OCI-LY3 (cell line): Measurements from ENCODE around the gene SLC8A1.

Source experiments
- H2AFZ ChIP-seq: fragments of 200-600, 300-600 bp; shearing (Covaris generic); 2 replicates; pipeline ENCODE4 v1.6.0; 2014; ENCODE audit warnings: antibody characterized with exemption, low read depth, low read length
- H3K27ac ChIP-seq: fragments of 200-600, 300-600 bp; sonication (generic); 2 replicates; pipeline ENCODE4 v1.5.1; 2014; ENCODE audit warnings: mild to moderate bottlenecking, low read length, moderate library complexity, mixed read lengths
- H3K27me3 ChIP-seq: fragments of 200-600, 300-600 bp; sonication (generic); 2 replicates; pipeline ENCODE4 v1.6.1; 2014; ENCODE audit warnings: low read depth, low read length, mixed read lengths
- H3K36me3 ChIP-seq: fragments of 200-600, 300-600 bp; sonication (generic); replicated peaks from 2 replicates; pipeline ENCODE3; 2014; ENCODE audit warnings: low read depth, low read length, mixed read lengths
- H3K4me1 ChIP-seq: fragments of 300-600, 200-600 bp; sonication (generic); 2 replicates; pipeline ENCODE4 v1.6.1; 2014; ENCODE audit warnings: low read length, mixed read lengths
- H3K4me2 ChIP-seq: fragments of 200-600, 300-600 bp; sonication (generic); 2 replicates; pipeline ENCODE4 v1.6.1; 2014; ENCODE audit warnings: low read length, mixed read lengths
- H3K4me3 ChIP-seq: fragments of 300-600, 200-600 bp; sonication (generic); 2 replicates; pipeline ENCODE4 v1.5.1; 2014; ENCODE audit warnings: antibody characterized with exemption, mild to moderate bottlenecking, low read length, moderate library complexity
- H3K79me2 ChIP-seq: fragments of 300-600, 200-600 bp; shearing (Covaris generic); 2 replicates; pipeline ENCODE4 v1.6.1; 2014; ENCODE audit warnings: mild to moderate bottlenecking, low read length, mixed read lengths
- H3K9ac ChIP-seq: fragments of 300-600, 200-600 bp; shearing (Covaris generic); 2 replicates; pipeline ENCODE4 v1.6.0; 2014; ENCODE audit warnings: mild to moderate bottlenecking, low read length, moderate library complexity
- H3K9me3 ChIP-seq: fragments of 200-600, 300-600 bp; shearing (Covaris generic); 2 replicates; pipeline ENCODE4 v1.6.1; 2014; ENCODE audit warnings: low read length, mixed read lengths; ENCODE audit not compliant: insufficient read depth
- H4K20me1 ChIP-seq: fragments of 200-600, 300-600 bp; sonication (generic); 2 replicates; pipeline ENCODE4 v1.6.1; 2016; ENCODE audit warnings: low read length, mixed read lengths; ENCODE audit not compliant: insufficient read depth
- EZH2phosphoT487 ChIP-seq: fragments of 200-600 bp; shearing (Covaris generic); IDR thresholded peaks from 2 replicates; pipeline ENCODE4 v1.6.1; 2018; ENCODE audit warnings: antibody characterized with exemption, mixed run types, low read depth
- TF ChIP-seq, protein P1 (sequence below): fragments of 200-600, 300-600 bp; sonication (generic); IDR thresholded peaks from 2 replicates; pipeline ENCODE4 v1.5.1; 2014; ENCODE audit warnings: antibody characterized with exemption, low read length, low read depth

SLC8A1 gene

DNA sequence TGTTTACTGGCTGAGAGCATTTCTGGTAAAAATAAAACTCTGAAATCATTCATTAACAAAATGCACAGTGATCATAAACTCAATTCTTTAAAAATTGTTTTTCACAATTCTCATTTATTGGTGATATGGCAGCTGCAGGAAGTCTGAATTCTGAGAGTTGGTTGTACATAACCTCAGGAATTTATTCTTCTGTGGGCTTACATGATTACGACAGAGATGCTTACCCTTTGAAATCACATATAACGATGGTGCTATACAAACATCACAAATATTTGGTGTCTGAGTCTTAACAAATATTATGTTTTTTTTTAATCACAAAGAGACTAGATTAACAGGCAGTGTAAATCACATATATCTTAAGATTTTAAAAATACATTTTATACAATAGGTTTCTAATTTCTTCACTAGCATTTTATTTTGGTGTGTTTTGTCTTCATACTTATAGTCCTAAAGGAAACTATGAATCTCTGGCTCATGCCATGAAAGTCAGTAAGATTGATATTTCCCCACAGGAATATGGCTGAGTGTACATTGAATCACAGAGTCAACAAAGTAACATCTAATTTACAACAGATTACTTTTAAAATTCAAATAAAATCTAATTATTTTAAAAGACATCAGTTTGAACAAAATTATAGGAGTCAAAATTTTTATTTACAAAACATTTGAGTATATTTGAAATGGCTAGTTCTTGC, 354.1 kb downstream of the SLC8A1 start:
- no peak overlapping the region for H3K4me2 ChIP-seq
- H3K4me3 ChIP-seq = no peak overlapping the region
- H3K79me2 ChIP-seq = no peaks in the 10 kb centered on the region
- no peak overlapping the region for H2AFZ ChIP-seq
- H3K4me1 ChIP-seq = peaks cover 27% of the 10 kb centered on the region
- no peak overlapping the region for H3K9ac ChIP-seq
- no peak overlapping the region for H3K27ac ChIP-seq
- no peaks in the 10 kb centered on the region for H4K20me1 ChIP-seq
- TF ChIP-seq EZH2phosphoT487 = no peak
- TF ChIP-seq, protein P1, sequence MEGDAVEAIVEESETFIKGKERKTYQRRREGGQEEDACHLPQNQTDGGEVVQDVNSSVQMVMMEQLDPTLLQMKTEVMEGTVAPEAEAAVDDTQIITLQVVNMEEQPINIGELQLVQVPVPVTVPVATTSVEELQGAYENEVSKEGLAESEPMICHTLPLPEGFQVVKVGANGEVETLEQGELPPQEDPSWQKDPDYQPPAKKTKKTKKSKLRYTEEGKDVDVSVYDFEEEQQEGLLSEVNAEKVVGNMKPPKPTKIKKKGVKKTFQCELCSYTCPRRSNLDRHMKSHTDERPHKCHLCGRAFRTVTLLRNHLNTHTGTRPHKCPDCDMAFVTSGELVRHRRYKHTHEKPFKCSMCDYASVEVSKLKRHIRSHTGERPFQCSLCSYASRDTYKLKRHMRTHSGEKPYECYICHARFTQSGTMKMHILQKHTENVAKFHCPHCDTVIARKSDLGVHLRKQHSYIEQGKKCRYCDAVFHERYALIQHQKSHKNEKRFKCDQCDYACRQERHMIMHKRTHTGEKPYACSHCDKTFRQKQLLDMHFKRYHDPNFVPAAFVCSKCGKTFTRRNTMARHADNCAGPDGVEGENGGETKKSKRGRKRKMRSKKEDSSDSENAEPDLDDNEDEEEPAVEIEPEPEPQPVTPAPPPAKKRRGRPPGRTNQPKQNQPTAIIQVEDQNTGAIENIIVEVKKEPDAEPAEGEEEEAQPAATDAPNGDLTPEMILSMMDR = no peak
- H3K27me3 ChIP-seq = peaks cover 21% of the 10 kb centered on the region
- no peaks in the 10 kb centered on the region for H3K9me3 ChIP-seq
- no peaks in the 10 kb centered on the region for H3K36me3 ChIP-seq

DNA sequence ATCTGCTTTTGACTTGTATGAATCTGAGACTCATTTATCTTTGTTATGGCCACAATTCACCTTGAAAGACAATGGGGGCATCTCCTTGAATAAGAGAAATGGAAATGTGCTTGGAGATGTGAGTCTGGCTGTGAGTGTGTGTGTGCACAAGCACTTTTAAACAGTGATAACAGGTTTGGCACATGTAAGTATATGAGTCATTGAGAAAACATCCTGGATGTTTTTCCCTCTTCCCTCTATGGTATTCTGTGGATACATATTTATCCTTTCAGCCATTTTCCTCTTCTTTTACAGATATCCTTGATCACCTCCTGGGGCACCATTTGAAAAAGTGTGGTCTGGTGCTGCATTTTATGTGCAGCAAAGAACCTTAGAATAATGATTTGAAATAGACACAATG, 355.5 kb downstream of the SLC8A1 start:
- peaks cover 12% of the 10 kb centered on the region for H3K4me1 ChIP-seq
- no peaks in the 10 kb centered on the region for H4K20me1 ChIP-seq
- H3K4me2 ChIP-seq = no peak overlapping the region

GRCh38 chr2:40095000-40095399, 356.9 kb downstream of the SLC8A1 start:
- no peak overlapping the region for H2AFZ ChIP-seq
- TF ChIP-seq EZH2phosphoT487 = no peak
- TF ChIP-seq, protein P1 = no peak

More for the DNA sequence above, 355.5 kb downstream of the SLC8A1 start:
- TF ChIP-seq, protein P1 = no peak
- no peak for TF ChIP-seq EZH2phosphoT487
- Histone ChIP-seq H3K27ac (no peak overlapping the region), H3K79me2 (no peaks in the 10 kb centered on the region), H3K27me3 (peaks cover 15% of the 10 kb centered on the region), H2AFZ (no peak overlapping the region), H3K9ac (no peak overlapping the region), H3K36me3 (no peaks in the 10 kb centered on the region), H3K9me3 (no peaks in the 10 kb centered on the region), H3K4me3 (no peak overlapping the region)

DNA sequence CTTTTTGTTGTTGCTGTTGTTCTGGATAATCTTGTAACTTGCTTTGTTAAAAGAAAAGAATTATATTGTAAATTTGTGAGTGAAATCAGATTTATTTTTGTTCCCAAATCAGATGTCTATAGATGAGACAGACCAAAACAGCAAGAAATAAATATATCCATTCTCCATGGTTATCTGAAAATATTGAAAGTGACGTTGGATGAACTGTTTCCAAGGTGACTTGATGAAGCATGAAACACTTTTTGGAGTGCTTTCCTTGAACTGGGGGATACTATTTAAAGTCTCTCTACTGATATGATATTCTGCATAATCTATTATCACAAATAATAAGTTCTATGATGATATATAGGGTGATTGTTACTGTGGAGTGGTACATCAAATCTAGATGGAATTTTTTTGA, 357.4 kb downstream of the SLC8A1 start:
- Histone ChIP-seq H2AFZ (no peak overlapping the region), H3K27me3 (peaks cover 9% of the 10 kb centered on the region), H3K9me3 (no peaks in the 10 kb centered on the region), H3K4me3 (no peak overlapping the region), H3K4me1 (no peaks in the 10 kb centered on the region), H3K36me3 (no peaks in the 10 kb centered on the region), H4K20me1 (no peaks in the 10 kb centered on the region), H3K79me2 (no peaks in the 10 kb centered on the region), H3K9ac (no peak overlapping the region), H3K4me2 (no peak overlapping the region), H3K27ac (no peak overlapping the region)
- TF ChIP-seq, protein P1 = no peak

More at GRCh38 chr2:40095000-40095399, 356.9 kb downstream of the SLC8A1 start:
- Histone ChIP-seq H3K27ac (no peak overlapping the region), H3K79me2 (no peaks in the 10 kb centered on the region), H3K27me3 (peaks cover 15% of the 10 kb centered on the region), H3K9ac (no peak overlapping the region), H3K4me2 (no peak overlapping the region), H3K36me3 (no peaks in the 10 kb centered on the region), H3K4me1 (no peaks in the 10 kb centered on the region), H3K9me3 (no peaks in the 10 kb centered on the region), H4K20me1 (no peaks in the 10 kb centered on the region), H3K4me3 (no peak overlapping the region)
